Thyroid gland (tissue), 4 donors: ENCODE data around the gene RHOA. TPM values are rescaled to one million over a fixed set of nuclear protein-coding genes. Genes with fewer than 3 reads are reported as not detected.
A peak's percentile ranks its signal among the peaks of the same experiment; 100 is the strongest.

Experiments
- DNase-seq, 2 donors: peaks; one replicate each; pipeline ENCODE4 v3.0.0-alpha.2; 2019
- H3K27ac ChIP-seq, 3 donors: fragments of 200-600 bp; sonication (generic); 1 replicate in 2 of 3; 2 replicates in 1 of 3; pipeline ENCODE4 v1.5.1; 2016 to 2019; ENCODE audit warnings: mild to moderate bottlenecking in 1 of 3, moderate library complexity in 1 of 3
- H3K27me3 ChIP-seq: fragments of 200-600 bp; sonication (generic); one replicate; pipeline ENCODE4 v1.5.1; 2019
- H3K36me3 ChIP-seq, 2 donors: fragments of 200-600 bp; sonication (generic); one replicate each; pipeline ENCODE4 v1.5.1; 2016 to 2019
- H3K4me1 ChIP-seq, 2 donors: fragments of 200-600 bp; sonication (generic); one replicate each; pipeline ENCODE4 v1.5.1; 2017 to 2019
- H3K4me3 ChIP-seq, 3 donors: fragments of 200-600 bp; sonication (generic); replicated peaks in 1 of 3; 1 replicate in 2 of 3; 2 replicates in 1 of 3; pipeline ENCODE4 v1.5.1; 2016; ENCODE audit warnings: mild to moderate bottlenecking in 1 of 3
- H3K9me3 ChIP-seq: fragments of 200-600 bp; sonication (generic); one replicate; pipeline ENCODE4 v1.5.1; 2017
- CTCF ChIP-seq, 6 experiments: fragments of 200-600 bp in 3 of 6; fragments of 450-650 bp in 3 of 6; sonication (generic) in 3 of 6; IDR thresholded peaks; one replicate each; pipeline ENCODE4 v1.5.1; 2016 to 2019; ENCODE audit warnings: antibody characterized with exemption in 6 of 6, mild to moderate bottlenecking in 2 of 6, inconsistent platforms in 1 of 6, moderate library complexity in 1 of 6
- POLR2A ChIP-seq, 2 donors: fragments of 450-650 bp; IDR thresholded peaks; one replicate each; pipeline ENCODE4 v1.6.1; 2017; ENCODE audit warnings: antibody characterized with exemption in 2 of 2, mild to moderate bottlenecking in 2 of 2, moderate library complexity in 1 of 2
- WGBS, 2 donors: methylation state at CpG; one replicate each; pipeline ENCODE4 v1.1.5; 2017; 5-methylcytosine and 5-hydroxymethylcytosine counted together
- intact Hi-C: fragments of 100-400 bp; cut with DNase I; formaldehyde crosslinking; loops from one replicate; pipeline ENCODE4 v1.15.1; 2023
- total RNA-seq, 4 donors: library from RNA; depleted of rRNA; stranded (reverse); fragments of >200 nt; gene quantifications; one replicate each; pipeline ENCODE4 v1.2.3, GENCODE V29; 2016

The RHOA gene
- total RNA-seq, 4 donors from 2014 or later = 437 to 789 (median 587) TPM

- Histone ChIP-seq H3K27me3 (no peaks in the 10 kb centered on the region), H3K27ac (no peak overlapping the region), H3K4me1 (peaks cover 9% of the 10 kb centered on the region in 2 donors), H3K4me3 (no peak overlapping the region), H3K9me3 (no peaks in the 10 kb centered on the region), H3K36me3 (no peaks in the 10 kb centered on the region)
- no peak for TF ChIP-seq POLR2A (IDR thresholded peaks at IDR 0.05)
- no peak for TF ChIP-seq CTCF (IDR thresholded peaks at IDR 0.05)
- DNase-seq = no peak
- intact Hi-C loops = no loop called here
- WGBS, 2 donors = 57 to 70% methylated on average over 3 of the region's 3 CpGs
These were observed 43.3 kb upstream of the RHOA start for GRCh38 chr3:49454898-49455681.

- no peaks in the 10 kb centered on the region for H3K9me3 ChIP-seq
- no peak overlapping the region for H3K4me3 ChIP-seq
- H3K4me1 ChIP-seq = peaks cover 9% of the 10 kb centered on the region in 2 donors
- no peaks in the 10 kb centered on the region for H3K27me3 ChIP-seq
- intact Hi-C loops = no loop called here
- TF ChIP-seq CTCF (IDR thresholded peaks at IDR 0.05) (peak in 4 of 6 experiments; percentile 16 to 64 (median 44)), POLR2A (IDR thresholded peaks at IDR 0.05) (no peak)
- WGBS, 2 donors = 78 to 79% methylated on average over 2 of the region's 2 CpGs
- DNase-seq = peak; percentile 73 to 76
- H3K36me3 ChIP-seq = no peaks in the 10 kb centered on the region
- no peak overlapping the region for H3K27ac ChIP-seq
These were observed 42.7 kb upstream of the RHOA start for GRCh38 chr3:49454458-49454857.

GRCh38 chr3:49453621-49454020 lies 41.8 kb upstream of the RHOA start:
- DNase-seq = no peak
- no peak overlapping the region for H3K4me3 ChIP-seq
- intact Hi-C loops = no loop called here
- H3K27ac ChIP-seq = no peak overlapping the region
- H3K36me3 ChIP-seq = no peaks in the 10 kb centered on the region
- H3K4me1 ChIP-seq = peaks cover 9% of the 10 kb centered on the region in 2 donors
- no peaks in the 10 kb centered on the region for H3K27me3 ChIP-seq
- TF ChIP-seq POLR2A (IDR thresholded peaks at IDR 0.05) (no peak), CTCF (IDR thresholded peaks at IDR 0.05) (no peak)
- WGBS, 2 donors = 82 to 83% methylated on average over 4 of the region's 4 CpGs
- H3K9me3 ChIP-seq = no peaks in the 10 kb centered on the region

- H3K4me3 ChIP-seq = no peak overlapping the region
- TF ChIP-seq CTCF (IDR thresholded peaks at IDR 0.05) (no peak), POLR2A (IDR thresholded peaks at IDR 0.05) (no peak)
- 81 to 97% methylated on average over 5 of the region's 5 CpGs for WGBS, 2 donors
- H3K9me3 ChIP-seq = no peaks in the 10 kb centered on the region
- H3K36me3 ChIP-seq = no peaks in the 10 kb centered on the region
- no peaks in the 10 kb centered on the region for H3K4me1 ChIP-seq
- DNase-seq = no peak
- intact Hi-C loops = loop anchor here (10.0 kb wide), 1 partner anchor 151 kb away; no protein-coding TSS in a partner anchor
- H3K27ac ChIP-seq = no peak overlapping the region
- H3K27me3 ChIP-seq = no peaks in the 10 kb centered on the region
These were observed 33.6 kb upstream of the RHOA start for GRCh38 chr3:49445391-49445790.

GRCh38 chr3:49434731-49435130 lies 23.0 kb upstream of the RHOA start:
- Histone ChIP-seq H3K27ac (no peak overlapping the region), H3K4me3 (no peak overlapping the region), H3K36me3 (no peaks in the 10 kb centered on the region), H3K9me3 (no peaks in the 10 kb centered on the region), H3K4me1 (no peaks in the 10 kb centered on the region), H3K27me3 (no peaks in the 10 kb centered on the region)
- intact Hi-C loops = loop anchor here (10.0 kb wide), 2 partner anchors 90 to 260 kb away; partner anchors contain the start of genes KLHDC8B and USP4
- WGBS, 2 donors = 82 to 84% methylated on average over 5 of the region's 5 CpGs
- DNase-seq = no peak
- no peak for TF ChIP-seq CTCF (IDR thresholded peaks at IDR 0.05)
- TF ChIP-seq POLR2A (IDR thresholded peaks at IDR 0.05) = no peak
